Activated naive CD4-positive, alpha-beta T cell (primary cell): Measurements from ENCODE around the gene ADGRG2.
"Not testable (repeated sequence)": the region's sequence is repeated elsewhere in the genome, so short reads cannot be mapped to it uniquely, and the experiment has no call there.

Experiments
- DNase-seq, 4 experiments: peaks; one replicate each; lab custom pipeline; 2025; lab: John Stamatoyannopoulos, UW

The ADGRG2 gene

DNA sequence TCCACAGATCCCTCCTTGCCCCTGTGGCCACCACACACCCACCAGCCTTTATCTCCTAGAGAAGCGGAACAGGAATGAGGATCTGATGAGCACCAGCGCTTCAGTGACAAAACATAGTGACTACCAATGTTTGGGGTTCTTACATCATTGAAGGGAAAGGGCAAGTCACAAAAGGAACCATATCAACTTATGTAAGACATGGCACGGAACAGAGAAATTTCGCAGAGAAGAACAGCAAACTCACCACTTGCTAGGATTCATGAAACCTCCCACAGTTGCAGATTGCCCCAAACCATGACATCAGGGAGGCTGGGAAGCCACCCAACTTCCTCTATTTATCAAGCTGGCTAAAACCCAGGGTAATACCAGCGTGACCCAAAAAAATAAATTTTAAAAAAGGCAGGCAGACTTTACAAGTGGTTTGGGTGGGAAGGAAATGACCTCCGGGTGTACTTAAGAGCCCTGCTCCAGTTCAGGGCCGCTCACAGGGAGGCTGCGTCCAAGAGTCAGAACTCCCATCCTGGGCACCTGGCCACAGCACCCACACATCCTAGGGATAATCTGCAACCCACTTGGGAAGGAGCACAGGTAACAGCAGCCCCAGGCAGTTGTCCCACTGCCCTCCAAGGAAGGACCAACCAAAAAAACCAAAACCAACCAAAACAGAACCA lies 36.0 kb downstream of the ADGRG2 start:
- no peak for DNase-seq

DNA sequence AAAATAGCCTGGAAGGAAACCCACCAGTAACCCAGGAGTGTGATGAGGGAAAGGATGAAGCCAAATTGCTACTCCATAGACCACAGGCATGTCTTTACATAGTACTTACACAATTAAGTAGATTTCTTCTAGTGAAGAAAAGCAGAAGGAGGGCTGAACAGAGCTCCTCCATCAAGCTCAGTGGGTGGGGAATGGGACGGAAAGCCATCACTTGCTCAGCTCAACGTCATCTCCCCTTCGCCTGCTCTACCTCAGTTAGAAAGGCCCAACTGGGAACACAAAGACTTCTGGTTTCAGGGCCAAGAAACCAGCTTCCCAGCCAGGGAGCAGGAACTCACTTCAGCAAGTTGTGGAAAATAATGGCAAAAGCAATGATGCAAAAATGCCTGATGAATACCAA lies 36.6 kb downstream of the ADGRG2 start:
- no peak for DNase-seq

DNA sequence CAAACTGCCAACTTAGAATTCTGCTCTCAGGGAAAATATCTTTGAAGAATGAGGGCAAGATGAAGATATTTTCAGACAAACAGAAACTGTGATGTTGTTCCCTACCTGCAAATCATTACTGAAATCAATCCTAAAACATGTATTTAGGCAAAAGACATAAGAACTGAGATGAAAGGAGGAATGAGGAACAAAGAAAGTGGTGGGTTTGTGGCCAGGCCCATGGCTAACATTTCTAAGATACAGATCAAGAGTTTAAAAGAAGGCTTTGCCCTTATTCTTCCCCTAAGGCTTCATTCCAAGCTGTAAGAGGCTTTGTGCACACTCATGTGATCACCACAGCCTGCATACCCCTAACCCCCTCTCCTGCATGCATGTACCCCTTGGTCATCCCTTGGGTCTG lies 46.5 kb downstream of the ADGRG2 start:
- DNase-seq: no peak

DNA sequence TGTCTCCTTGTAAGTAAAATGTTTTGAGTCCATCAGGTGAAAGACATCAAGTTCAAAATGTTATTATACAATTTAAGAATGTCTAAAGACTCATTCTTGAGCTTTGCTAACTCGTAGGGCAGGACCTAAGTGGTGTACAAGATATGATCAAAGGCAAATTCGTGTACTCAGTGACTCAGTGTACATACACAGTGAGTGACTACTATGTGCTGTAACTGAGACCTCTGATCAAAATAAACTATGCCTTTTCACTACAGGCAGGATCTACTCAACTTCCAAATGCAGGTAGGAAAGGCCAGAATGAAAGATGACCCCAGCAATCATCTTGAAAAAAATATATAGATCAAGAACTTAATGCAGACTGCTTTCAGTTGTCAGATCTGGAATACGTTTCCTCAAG lies 49.9 kb downstream of the ADGRG2 start:
- DNase-seq: no peak

DNA sequence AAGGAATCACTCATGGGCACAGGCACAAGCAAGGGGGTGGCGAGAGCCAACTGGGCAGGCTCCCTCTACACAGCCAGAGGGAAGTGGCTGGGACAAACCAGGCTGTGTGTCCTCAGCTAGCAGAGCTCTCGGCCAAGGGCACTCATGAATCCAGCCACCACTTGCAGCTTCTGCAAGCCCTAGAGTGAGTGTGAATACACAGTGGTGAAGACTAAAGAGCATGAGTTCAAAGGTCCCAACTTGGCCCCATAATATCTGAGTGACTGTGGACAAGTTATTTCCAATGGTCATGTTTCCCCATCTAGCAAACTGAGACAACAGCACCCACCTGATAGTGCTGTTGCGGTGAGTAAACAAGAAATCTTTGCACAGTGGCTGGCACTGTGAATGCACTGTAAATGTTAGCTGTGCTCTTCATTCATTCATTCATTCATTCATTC lies 51.7 kb downstream of the ADGRG2 start:
- DNase-seq: no peak

DNA sequence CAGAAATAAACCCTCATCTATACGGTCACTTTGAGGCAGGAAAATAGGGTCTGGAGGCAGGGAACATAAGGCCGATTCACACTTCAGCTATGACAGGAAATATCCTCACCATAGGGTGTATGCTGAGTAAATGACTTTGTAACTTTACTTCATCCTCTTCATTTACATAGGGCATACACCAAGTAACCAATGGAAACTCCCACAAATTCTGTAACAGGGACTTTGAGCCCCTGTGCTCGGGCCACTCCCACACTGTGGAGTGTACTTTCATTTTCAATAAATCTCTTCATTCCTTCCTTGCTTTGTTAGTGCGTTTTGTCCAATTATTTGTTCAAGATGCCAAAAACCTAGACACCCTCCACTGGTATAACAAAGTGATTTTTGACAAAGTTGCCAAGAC lies 55.3 kb downstream of the ADGRG2 start:
- DNase-seq: not testable (repeated sequence)

DNA sequence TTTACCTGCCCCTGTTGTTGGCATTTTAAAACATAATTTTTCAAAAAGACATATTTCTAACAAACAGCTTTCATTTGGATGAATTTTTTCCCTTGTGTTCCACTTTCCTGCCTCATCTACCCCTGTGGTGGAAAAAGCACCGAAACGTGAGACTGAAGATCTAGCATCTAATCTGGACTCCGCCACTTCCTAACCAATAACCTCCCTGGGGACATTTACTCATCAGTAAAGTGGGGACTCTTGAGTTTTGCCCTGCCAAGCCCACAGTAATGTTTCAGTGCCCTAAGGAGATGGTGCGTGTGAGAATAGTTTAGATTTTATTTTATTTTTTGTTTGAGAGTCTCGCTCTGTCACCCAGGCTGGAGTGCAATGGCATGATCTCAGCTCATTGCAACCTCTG lies 56.7 kb downstream of the ADGRG2 start:
- DNase-seq: no peak

DNA sequence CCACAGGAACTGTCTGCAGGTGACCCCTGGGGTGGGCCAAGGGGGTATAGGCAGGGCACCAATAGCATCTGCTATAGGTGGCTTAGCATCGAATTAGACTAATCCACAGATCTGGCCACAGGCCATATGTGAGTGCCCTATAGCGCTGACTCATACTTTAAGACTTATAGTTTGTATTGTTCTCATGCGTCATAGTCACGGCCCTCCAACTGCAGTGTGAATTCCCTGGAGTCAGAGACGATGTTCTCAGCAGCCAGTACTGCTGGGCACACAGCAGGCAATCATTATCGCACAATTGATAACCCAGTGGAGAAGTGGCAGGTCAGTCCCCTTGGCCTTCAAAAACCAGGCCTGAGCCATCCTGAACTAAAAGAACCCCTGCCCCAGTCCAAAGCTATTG lies 58.1 kb downstream of the ADGRG2 start:
- DNase-seq: no peak

DNA sequence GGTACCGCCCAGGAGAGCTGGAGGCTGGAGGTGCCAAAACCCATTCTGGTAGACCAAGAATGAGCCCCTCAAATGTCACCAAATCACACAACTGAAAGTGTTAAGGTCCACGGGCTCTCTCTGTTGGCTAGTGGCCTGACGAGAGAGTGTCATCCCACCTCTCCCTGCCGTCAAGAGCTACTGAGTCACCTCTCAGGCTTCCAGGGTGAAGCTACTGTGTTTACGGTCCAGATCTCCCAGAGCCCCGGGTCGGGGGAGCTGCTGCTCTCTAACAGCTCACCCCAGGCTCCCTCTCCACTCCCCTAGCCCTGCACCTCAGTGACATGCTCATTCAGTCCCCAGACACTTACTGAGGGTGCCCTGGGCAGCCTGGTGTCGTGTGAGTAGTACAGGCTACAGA lies 59.2 kb downstream of the ADGRG2 start:
- no peak for DNase-seq

DNA sequence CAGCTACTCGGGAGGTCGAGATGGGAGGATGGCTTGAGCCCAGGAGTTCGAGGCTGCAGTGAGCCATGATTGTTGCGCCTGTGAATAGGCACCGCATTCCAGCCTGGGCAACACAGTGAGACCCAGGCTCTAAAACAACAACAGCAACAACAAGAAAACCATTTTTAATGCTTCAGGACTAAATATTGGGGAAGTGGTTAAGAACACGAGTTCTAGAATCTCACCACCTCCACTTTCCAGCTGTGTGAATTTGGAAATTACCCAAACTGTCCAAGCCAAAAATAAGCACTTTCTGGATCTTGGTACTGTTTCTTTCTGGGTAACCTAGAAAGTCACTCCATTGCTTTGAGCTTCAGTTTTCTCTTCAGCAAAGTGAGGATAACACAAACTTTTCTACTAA lies 63.2 kb downstream of the ADGRG2 start:
- no peak for DNase-seq

DNA sequence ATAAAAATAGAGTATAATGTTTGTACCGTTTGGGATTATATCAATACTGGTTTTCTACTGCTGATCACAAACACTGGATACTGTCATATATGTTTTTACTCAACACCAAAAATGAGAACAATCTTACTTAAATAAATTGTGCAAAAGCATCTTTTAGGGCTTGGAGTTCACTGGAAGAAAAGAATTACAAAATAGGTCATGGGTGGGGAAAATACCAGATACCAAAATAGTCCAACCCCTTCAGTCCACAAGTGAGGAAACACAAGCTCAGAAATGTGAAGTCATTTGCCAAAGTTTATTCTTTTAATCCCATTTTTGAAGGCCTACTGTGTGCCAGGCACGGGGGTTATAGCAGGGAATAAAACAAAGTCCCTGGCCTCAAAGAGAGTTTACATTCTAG lies 64.4 kb downstream of the ADGRG2 start:
- no peak for DNase-seq

DNA sequence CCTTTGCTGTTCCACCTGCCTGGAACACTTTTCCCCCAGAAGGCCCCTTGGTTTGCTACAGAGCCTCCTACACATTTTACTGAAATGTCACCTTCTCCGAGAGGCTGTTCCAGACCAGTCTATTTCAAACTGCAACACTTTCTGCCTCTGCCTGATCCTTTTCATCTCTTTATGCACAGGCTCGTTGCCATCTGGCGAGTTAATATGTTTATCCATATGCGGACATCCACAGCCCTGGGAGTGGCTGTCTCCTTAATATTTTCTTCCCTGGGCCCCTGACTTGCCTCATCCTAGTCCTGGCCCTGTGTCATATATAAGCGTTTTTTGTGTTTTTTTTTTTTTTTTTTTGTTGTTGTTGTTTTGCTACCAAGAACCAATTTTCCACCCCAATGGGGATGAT lies 73.2 kb downstream of the ADGRG2 start:
- DNase-seq: no peak

DNA sequence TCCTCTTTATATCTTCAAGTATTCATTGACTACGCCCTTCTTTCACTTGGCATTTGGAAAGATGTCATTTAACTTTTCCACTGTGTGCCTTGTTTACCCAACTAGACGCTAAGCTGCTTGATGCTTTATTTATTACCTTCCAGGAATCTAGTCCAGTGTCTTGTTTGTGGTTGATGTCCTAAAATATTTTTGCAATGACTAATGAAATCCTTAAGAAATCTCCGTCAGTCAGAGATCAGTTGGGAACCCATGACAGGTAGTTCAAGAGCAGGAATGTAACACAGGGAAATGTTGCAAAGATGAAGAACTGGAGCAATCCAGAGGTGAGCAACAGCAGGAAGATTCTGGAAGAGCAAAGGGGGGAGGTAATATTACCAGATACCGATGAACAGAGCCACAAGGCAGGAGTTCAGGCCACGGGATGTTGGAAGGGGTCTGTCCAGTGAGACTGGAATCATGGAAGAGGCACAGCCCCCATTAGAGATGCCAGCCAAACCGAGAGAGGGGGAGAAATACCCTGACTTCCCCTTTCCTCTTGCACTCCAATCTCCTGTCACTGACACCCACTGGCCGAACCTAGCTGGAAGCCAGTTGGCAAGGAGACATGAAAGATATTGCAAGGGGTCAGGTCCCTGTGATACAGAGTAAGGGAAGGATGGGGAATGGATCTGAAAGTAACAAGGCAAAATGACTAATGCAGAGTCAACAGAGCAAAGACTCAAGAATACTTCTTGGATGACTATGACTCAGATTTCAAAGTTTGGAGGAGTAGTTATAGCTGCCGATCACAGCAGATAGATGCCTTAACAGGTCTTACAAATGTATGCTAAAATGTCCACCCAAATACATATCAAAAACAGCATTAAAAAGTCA lies 75.7 kb downstream of the ADGRG2 start:
- DNase-seq: no peak

DNA sequence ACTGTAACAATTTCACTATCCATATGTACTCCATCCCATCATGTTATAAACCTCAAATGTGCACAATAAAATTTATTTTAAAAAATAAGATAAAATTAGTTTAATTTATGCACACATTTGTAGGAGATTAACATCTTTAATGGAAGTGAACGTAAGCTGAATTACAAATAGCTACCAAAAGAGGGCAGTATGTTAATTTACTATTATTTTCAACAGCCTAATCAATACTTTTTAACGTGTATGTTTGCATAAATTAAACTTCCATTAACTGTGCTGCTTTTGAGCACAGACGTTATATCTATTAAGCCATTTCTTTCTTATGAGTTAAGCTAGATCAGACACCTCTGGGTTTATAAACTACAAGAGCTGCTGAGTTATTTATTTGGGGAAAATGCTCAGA lies 81.9 kb downstream of the ADGRG2 start:
- DNase-seq: no peak

DNA sequence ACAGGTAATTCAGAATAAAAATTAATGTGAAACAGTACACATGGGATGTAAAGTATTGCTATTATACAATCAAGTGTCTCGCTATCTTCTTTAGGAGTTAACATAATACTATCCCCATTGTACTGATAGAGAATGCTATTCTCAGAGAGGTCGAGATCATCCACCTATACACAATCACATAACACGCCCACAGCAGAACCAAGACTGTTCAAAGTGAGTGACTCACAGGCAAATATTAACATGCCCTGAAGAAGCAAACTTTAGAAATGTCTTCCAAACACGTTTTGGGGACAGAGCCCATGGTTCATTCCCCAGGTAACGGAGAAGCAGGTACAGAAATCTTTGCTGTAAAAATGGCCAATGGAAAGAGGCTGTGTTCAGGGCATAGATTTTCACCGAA lies 88.2 kb downstream of the ADGRG2 start:
- no peak for DNase-seq

DNA sequence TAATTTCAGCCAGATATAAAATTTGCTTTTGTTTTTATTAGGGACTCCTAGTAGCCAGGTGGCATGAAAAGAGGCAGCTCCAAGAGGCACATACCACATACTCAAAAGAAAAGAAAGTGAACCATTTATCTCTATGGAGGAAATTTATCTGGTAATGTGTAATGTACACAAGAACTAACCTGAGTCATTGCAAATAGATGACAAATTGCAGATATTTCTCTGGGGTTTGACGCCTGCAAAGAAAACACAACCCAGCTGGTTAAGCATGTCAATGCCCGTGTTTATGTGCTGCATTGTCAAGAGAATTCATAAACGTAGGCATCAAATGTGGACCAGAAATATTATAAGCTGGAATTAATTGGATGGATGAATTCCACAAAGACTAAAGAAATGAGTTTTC lies 91.5 kb downstream of the ADGRG2 start:
- no peak for DNase-seq

DNA sequence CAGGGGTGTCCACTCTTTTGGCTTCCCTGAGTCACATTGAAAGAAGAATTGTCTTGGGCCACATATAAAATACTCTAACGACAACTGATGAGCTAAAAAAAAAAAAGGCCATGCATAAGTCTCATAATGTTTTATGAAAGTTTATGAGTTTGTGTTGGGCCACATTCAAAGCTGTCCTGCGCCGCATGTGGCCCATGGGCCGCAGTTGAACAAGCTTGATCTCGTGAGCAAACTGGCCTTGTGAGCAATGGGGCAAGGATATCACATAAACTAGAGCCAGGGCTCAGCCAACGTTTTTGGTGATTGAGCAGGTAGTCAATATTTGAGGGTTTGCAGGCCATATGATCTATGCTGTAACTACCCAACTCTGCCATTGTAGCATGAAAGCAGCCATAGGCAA lies 93.7 kb downstream of the ADGRG2 start:
- no peak for DNase-seq

DNA sequence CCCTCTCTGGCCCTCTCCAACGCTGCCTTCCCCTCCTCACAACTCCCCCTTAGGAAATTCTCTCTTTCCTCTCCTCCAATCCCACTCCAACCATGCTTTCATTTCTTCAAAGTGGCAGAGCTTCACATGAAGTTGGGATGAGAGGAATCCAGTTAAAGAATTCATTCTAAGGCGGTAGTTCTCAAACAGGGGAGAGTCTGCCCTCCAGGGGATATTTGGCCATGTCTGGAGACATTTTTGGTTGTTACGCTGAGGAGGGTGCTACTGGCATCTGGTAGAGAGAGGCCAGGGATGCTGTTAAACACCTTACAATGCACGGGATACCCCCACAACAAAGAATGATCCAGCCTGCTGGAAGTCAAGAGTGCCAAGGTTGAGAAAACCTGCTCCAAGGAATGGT lies 97.9 kb downstream of the ADGRG2 start:
- DNase-seq: no peak

DNA sequence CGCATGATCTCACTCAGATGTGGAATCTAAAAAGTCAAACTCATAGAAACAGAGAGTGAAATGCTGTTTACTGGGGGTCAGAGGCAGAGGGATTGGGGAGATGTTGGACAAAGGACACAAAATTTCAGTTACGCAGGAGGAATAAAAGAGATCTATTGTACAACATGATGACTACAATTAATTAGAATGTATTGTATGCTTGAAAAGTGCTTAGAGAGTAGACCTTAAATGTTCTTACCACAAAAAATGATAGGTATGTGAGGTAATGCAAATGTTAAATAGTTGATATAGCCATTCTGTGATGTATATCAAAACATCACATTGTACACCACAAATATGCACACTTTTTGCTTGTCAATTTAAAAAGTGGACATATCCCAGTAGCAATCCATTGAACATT lies 102.3 kb downstream of the ADGRG2 start:
- no peak for DNase-seq

DNA sequence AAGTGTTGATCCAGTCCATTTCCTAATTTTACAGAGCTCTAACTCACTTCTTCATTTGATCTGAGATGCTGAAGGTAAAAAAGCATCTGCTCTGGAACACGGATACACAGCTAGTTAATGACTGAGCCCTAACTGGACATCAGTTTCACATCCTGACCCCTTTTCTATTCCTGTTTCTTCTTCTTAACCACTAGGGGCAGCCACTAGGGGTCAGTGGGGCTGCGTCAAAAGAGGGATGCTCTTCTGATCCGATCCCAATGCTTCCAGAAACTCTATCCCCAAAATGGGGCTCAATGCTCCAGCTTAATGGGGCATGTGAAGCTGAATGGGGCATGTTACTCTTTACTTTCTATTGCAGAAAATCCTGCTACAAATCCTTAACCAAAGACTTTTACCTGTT lies 105.0 kb downstream of the ADGRG2 start:
- DNase-seq: no peak

DNA sequence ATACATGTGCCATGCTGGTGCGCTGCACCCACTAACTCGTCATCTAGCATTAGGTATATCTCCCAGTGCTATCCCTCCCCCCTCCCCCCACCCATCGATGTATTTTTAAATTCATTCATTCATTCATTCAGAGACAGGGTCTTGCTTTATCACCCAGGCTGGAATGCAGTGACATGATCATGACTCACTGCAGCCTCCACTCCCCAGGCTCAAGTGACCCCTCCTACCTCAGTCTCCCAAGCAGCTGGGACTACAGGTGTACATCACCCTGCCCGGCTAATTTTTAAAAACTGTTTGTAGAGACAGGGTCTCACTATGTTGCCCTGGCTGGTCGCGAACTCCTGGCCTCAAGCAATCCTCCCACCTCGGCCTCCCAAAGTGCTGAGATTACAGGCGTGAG lies 105.7 kb downstream of the ADGRG2 start:
- DNase-seq: not testable (repeated sequence)

DNA sequence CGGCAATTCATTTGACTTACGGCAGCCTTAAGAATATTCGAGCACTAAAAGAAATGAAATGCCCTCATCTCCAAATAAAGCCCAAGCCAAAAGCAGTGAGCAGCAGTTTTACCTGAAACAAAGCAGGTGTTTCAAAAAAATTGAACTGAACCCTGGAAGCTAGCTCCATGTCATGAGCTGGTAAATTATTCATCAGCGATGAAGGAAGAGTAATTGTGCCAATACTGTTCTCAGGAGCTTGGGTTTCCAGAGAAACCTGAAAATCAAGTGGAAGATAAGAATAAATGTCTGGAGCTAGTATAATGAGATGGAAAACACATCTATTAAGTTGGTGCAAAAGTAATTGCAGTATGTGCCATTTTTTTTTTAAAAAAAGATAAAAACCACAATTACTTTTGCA lies 114.4 kb downstream of the ADGRG2 start:
- no peak for DNase-seq

DNA sequence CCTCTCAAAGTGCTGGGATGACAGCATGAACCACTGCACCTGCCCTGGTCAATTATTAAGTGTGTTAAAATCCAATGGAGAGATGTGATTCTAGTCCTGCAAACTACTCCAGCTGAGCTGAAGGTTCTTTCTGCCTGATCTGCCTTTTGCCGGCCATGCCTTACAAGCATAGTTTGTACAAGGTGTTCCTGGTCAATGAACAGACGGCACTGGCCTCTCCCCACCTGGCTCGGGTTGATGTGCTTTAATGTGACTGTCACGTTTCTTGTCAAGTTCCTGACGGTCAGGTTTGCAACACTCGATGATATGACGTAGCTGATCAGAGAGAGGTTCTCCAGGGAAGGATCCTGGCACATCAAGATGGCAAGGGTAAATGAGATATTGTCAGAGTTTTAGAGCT lies 115.3 kb downstream of the ADGRG2 start:
- DNase-seq: no peak

DNA sequence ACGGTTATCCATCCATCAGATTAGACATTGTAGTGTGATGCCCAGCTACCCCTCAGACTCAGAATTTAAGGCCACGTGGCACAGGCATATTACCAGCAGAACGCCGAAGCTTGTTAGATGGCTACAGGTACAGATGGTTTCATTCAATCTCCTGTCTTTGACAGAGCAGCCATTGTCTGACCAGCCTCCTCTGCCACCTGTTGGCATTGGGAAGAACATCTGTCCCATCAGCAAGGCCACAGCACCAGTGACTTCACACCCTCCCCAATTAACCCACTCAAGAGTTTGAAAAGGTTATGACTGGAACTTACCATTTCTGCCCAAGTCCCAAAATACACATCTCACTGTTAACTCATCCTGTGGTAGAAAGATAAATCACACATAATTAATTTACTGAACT lies 116.4 kb downstream of the ADGRG2 start:
- no peak for DNase-seq
